GM12873 (cell line): ENCODE data around the gene KRTAP5-8.

Source experiments
- TF ChIP-seq, protein P1 (sequence below): IDR thresholded peaks from 2 replicates; pipeline ENCODE4 v1.5.1; 2012; ENCODE audit warnings: low read depth, mild to moderate bottlenecking, moderate library complexity, low read length, control low read depth; ENCODE audit not compliant: insufficient read depth; ENCODE audit errors: missing control alignments

Gene KRTAP5-8

GRCh38 chr11:71501071-71501985, 36.5 kb upstream of the KRTAP5-8 start:
- TF ChIP-seq, protein P1, sequence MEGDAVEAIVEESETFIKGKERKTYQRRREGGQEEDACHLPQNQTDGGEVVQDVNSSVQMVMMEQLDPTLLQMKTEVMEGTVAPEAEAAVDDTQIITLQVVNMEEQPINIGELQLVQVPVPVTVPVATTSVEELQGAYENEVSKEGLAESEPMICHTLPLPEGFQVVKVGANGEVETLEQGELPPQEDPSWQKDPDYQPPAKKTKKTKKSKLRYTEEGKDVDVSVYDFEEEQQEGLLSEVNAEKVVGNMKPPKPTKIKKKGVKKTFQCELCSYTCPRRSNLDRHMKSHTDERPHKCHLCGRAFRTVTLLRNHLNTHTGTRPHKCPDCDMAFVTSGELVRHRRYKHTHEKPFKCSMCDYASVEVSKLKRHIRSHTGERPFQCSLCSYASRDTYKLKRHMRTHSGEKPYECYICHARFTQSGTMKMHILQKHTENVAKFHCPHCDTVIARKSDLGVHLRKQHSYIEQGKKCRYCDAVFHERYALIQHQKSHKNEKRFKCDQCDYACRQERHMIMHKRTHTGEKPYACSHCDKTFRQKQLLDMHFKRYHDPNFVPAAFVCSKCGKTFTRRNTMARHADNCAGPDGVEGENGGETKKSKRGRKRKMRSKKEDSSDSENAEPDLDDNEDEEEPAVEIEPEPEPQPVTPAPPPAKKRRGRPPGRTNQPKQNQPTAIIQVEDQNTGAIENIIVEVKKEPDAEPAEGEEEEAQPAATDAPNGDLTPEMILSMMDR: no peak

DNA sequence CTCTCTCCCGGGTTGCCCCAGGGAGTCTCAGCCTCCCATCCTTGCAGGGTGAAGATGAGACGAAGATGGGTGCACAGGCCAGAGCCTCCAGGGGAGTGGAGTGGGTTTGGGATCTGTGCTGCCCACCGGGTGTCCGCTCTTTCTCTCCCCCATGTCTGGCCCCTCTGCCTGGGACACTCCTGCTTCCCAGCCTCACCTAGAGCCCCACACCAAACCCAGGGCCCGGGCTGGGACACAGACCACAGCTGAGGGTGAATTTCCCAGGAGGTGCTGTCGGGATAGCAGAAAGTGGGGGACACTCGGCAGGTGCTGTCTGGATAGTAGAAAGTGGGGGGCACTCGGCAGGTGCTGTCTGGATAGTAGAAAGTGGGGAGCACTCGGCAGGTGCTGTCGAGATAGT, 35.8 kb upstream of the KRTAP5-8 start:
- TF ChIP-seq, protein P1: no peak

DNA sequence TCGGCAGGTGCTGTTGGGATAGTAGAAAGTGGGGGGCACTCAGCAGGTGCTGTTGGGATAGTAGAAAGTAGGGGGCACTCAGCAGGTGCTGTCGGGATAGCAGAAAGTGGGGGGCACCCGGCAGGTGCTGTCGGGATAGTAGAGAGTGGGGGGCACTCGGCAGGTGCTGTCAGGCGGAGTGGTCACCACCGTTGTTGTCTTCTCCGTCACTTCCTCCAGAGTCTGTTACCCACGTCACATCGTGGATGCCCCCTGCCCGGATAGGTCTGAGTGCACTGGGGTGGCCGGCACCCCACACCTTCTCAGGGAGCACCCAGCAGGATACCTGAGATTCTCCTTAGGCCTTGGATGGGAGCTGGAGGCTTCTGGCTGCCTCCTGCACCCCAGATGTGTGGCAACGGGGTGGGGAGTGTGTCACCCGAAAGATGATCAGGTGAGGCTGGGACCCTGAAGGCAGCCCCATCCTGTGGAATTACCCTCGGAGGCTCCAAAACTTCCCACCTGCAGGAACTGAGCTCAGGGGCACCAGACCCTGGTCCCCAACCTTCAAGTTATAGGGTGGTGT, 34.9 kb upstream of the KRTAP5-8 start:
- TF ChIP-seq, protein P1: no peak

DNA sequence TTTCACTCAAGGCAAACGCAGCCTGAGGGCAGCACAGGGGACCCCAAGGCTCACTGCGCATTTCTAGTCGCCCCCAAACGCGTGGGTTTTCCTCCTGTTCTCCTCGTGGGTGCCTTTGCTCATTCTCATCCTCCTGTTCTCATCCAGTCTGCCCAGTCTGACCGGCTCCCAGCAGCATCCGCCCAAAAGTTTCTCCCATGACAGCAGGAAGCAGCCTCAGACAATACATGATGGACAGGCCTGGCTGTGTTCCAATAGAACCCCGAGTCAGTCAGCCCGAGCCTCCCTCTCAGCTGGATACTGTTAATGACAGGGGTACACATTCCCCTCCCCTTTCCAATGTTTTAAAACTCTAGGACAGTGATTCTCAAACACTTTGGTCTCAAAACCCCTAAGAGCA, 33.3 kb upstream of the KRTAP5-8 start:
- TF ChIP-seq, protein P1: no peak

- TF ChIP-seq, protein P1: no peak
Measured at GRCh38 chr11:71505001-71505400, 32.8 kb upstream of the KRTAP5-8 start.

DNA sequence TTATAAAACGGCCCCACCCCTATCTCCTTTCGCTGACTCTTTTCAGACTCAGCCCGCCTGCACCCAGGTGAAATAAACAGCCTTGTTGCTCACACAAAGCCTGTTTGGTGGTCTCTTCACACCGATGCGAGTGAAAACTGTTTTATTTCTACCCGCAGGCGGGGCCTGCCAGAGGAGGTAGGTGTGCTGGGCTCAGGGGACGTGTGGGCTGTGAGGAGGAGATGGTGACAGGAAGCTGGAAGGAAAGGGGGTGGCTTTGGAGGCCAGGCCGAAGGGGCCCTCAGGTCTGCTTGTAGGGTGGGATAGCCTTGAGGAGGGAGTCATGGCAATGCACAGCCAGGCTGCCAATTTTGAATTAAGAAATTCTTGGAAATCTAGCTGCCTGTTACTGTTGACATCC, 32.0 kb upstream of the KRTAP5-8 start:
- TF ChIP-seq, protein P1: no peak

GRCh38 chr11:71507102-71507501, 30.7 kb upstream of the KRTAP5-8 start:
- TF ChIP-seq, protein P1: no peak
